B cell (primary cell): ENCODE data around the gene IGLL5. TPM values are rescaled to one million over a fixed set of nuclear protein-coding genes. Genes with fewer than 3 reads are reported as not detected.
A peak's percentile ranks its signal among the peaks of the same experiment; 100 is the strongest.

Experiments used
- ATAC-seq: fragments of 200-7000 bp; cut with Tn5 transposase; one replicate; pipeline ENCODE4 v1.10.0; 2021; ENCODE audit warnings: low read depth, mild to moderate bottlenecking, moderate number of reproducible peaks, moderate library complexity
- CTCF ChIA-PET: fragments of 350-600 bp; sonication (Branson Sonifier 250); formaldehyde crosslinking; loops from one replicate; lab custom pipeline; 2021; ENCODE audit warnings: antibody characterized with exemption, inconsistent platforms; lab: Charles Lee
- POLR2A ChIA-PET: fragments of 350-600 bp; sonication (Branson Sonifier 250); formaldehyde crosslinking; loops from one replicate; lab custom pipeline; 2021; ENCODE audit warnings: antibody characterized with exemption; lab: Charles Lee
- DNase-seq: peaks from one replicate; pipeline ENCODE4 v3.0.0; 2013
- H2AFZ ChIP-seq: 2 replicates; pipeline ENCODE4 v1.6.1; 2012; ENCODE audit warnings: mild to moderate bottlenecking, low read depth, low read length; ENCODE audit not compliant: insufficient read depth, poor library complexity, severe bottlenecking
- H3K27ac ChIP-seq, 2 donors: 1 replicate in 1 of 2; 2 replicates in 1 of 2; pipeline ENCODE4 v1.5.1; 2012 to 2013; ENCODE audit warnings: low read length in 2 of 2, mild to moderate bottlenecking in 2 of 2, moderate library complexity in 1 of 2
- H3K27me3 ChIP-seq, 4 experiments: fragments of 200-600 bp in 1 of 4; sonication (generic) in 1 of 4; replicated peaks in 1 of 4; 1 replicate in 2 of 4; 2 replicates in 2 of 4; pipeline versions ENCODE4 v1.6.1 to v1.7.0; 2013 to 2016; ENCODE audit warnings: low read length in 3 of 4, mild to moderate bottlenecking in 2 of 4, mixed read lengths in 1 of 4, moderate library complexity in 1 of 4; ENCODE audit not compliant: insufficient read depth in 4 of 4, control insufficient read depth in 3 of 4; ENCODE audit errors: control extremely low read depth in 1 of 4
- H3K36me3 ChIP-seq, 2 experiments: replicated peaks in 1 of 2; 1 replicate in 1 of 2; 2 replicates in 1 of 2; pipeline versions ENCODE4 v1.6.1 to v1.7.1; 2013; ENCODE audit warnings: low read length in 1 of 2; ENCODE audit not compliant: insufficient read depth in 2 of 2, control insufficient read depth in 1 of 2; ENCODE audit errors: control extremely low read depth in 1 of 2, extremely low read depth in 1 of 2
- H3K4me1 ChIP-seq, 2 donors: fragments of 200-600 bp in 1 of 2; sonication (generic) in 1 of 2; 1 replicate in 1 of 2; 2 replicates in 1 of 2; pipeline versions ENCODE4 v1.5.1 to v1.6.1; 2013 to 2017; ENCODE audit warnings: low read length in 2 of 2; ENCODE audit not compliant: control insufficient read depth in 2 of 2, insufficient read depth in 2 of 2
- H3K4me2 ChIP-seq: replicated peaks from 2 replicates; pipeline ENCODE3; 2012; ENCODE audit warnings: mild to moderate bottlenecking, low read depth, low read length; ENCODE audit not compliant: poor library complexity, severe bottlenecking
- H3K4me3 ChIP-seq, 5 experiments: fragments of 200-600 bp in 1 of 5; sonication (generic) in 1 of 5; 1 replicate in 3 of 5; 2 replicates in 2 of 5; pipeline versions ENCODE4 v1.5.1 to v1.7.0; 2011 to 2016; ENCODE audit warnings: low read length in 4 of 5, mild to moderate bottlenecking in 4 of 5, low read depth in 2 of 5, control low read depth in 1 of 5, moderate library complexity in 1 of 5; ENCODE audit not compliant: insufficient read depth in 1 of 5; ENCODE audit errors: control extremely low read depth in 1 of 5, extremely low read depth in 1 of 5
- H3K79me2 ChIP-seq: fragments of 200-600 bp; sonication (generic); one replicate; pipeline ENCODE4 v1.6.0; 2016; ENCODE audit warnings: low read length; ENCODE audit not compliant: control insufficient read depth, insufficient read depth
- H3K9ac ChIP-seq: fragments of 200-600 bp; sonication (generic); 2 replicates; pipeline ENCODE4 v1.6.1; 2017; ENCODE audit warnings: mild to moderate bottlenecking, low read length, moderate library complexity
- H3K9me3 ChIP-seq, 3 donors: one replicate each; pipeline versions ENCODE4 v1.6.1 to v1.7.1; 2013; ENCODE audit warnings: low read length in 2 of 3; ENCODE audit not compliant: control insufficient read depth in 2 of 3, insufficient read depth in 1 of 3; ENCODE audit errors: control extremely low read depth in 1 of 3
- H4K20me1 ChIP-seq: 2 replicates; pipeline ENCODE4 v1.6.0; 2012; ENCODE audit warnings: mild to moderate bottlenecking, low read length; ENCODE audit not compliant: insufficient read depth, control insufficient read depth, poor library complexity, severe bottlenecking
- H3K27ac Mint-ChIP-seq: one replicate; pipeline ENCODE4 v1.8.0; 2021; ENCODE audit warnings: mixed read lengths
- H3K27me3 Mint-ChIP-seq: one replicate; pipeline ENCODE4 v1.8.0; 2021; ENCODE audit warnings: mixed read lengths
- H3K4me1 Mint-ChIP-seq: one replicate; pipeline ENCODE4 v1.8.0; 2021; ENCODE audit warnings: mixed read lengths
- H3K4me3 Mint-ChIP-seq: one replicate; pipeline ENCODE4 v1.8.0; 2021; ENCODE audit warnings: mixed read lengths
- H3K9me3 Mint-ChIP-seq: one replicate; pipeline ENCODE4 v1.8.0; 2022; ENCODE audit warnings: mixed read lengths; ENCODE audit not compliant: insufficient read depth
- EZH2 ChIP-seq: IDR thresholded peaks from 2 replicates; pipeline ENCODE4 v1.6.1; 2012; ENCODE audit warnings: borderline replicate concordance, low read depth, mild to moderate bottlenecking, moderate library complexity, low read length; ENCODE audit not compliant: insufficient read depth, poor library complexity, severe bottlenecking
- WGBS: methylation state at CpG from one replicate; pipeline ENCODE4 v1.1.5; 2013; ENCODE audit warnings: missing lambda C conversion rate; ENCODE audit not compliant: insufficient coverage; 5-methylcytosine and 5-hydroxymethylcytosine counted together
- intact Hi-C: fragments of 100-400 bp; cut with micrococcal nuclease; formaldehyde crosslinking; loops from one replicate; pipeline ENCODE4 v1.10.0; 2022
- polyA plus RNA-seq: library from polyadenylated mRNA; depleted of rRNA; stranded (reverse); fragments of >200 nt; gene quantifications from 2 replicates; pipeline ENCODE4 v1.2.3, GENCODE V29; 2012
- total RNA-seq, 2 donors: library from RNA; stranded (reverse); fragments of 120-200 nt in 1 of 2; gene quantifications; 1 replicate in 1 of 2; 2 replicates in 1 of 2; pipeline versions ENCODE4 v1.2.3 to v1.2.4, GENCODE V29; 2013 to 2022
- TF ChIP-seq, protein P1 (sequence below): fragments of 200-600 bp; IDR thresholded peaks from one replicate; pipeline ENCODE4 v1.8.0; 2022; ENCODE audit warnings: antibody characterized with exemption, mild to moderate bottlenecking

The IGLL5 gene
- total and polyA plus RNA-seq, 2 donors (not counting 1 experiment from before 2014, with no cell fraction given) = 39.8 to 365 TPM

DNA sequence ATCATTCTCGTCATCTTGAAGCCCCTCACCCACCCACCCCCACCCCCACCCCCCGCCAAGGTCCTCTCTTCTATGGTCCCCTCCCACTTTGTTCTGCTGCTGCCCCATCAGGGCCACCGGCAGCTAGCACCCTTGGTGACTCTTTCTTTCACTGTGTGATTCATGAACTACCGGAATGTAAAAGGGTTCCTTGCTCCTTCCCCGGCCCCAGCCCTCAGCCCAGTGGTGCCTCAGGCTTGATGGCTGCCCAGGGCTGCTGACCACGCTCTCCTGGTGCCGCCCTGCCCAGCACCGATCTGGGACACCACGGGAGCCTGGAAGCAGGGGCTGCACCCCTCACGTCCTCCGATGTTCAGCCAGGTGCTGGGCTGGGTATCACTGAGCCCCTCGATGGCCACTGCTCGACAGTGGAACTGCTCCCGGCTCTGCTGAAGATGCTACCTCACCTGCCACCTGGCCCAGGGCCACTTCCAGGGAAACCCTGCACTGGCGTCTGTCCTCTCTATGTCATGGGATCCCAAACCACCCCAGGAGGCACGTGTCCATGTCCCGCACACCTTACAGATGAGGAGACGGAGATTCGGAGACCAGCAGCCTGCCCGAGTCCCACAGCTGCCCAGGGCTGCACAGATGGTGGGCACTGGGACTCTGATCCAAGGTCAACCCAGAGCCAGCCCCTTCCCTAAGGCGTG is 39.7 kb downstream of the IGLL5 start:
- no peaks in the 10 kb centered on the region for H3K27me3 Mint-ChIP-seq
- Histone ChIP-seq H3K4me2 (peak overlapping the region; percentile 80), H3K36me3 (no peaks in the 10 kb centered on the region), H4K20me1 (no peaks in the 10 kb centered on the region), H3K9ac (peak overlapping the region; percentile 55), H3K9me3 (peaks cover 0 to 5% (median 0%) of the 10 kb centered on the region in 3 donors), H3K27ac (peak overlapping the region; percentile 94 to 99), H3K79me2 (peaks cover 48% of the 10 kb centered on the region), H2AFZ (no peak overlapping the region), H3K4me3 (no peak overlapping the region), H3K27me3 (no peaks in the 10 kb centered on the region), H3K4me1 (peaks cover 94 to 99% of the 10 kb centered on the region in 2 donors)
- POLR2A ChIA-PET = interaction anchor here (3.5 kb wide), 1 partner anchor 25 kb away, joined by 23 read pairs; no protein-coding TSS in a partner anchor
- ATAC-seq (no peak), DNase-seq (no peak)
- CTCF ChIA-PET = interaction anchor here (1.7 kb wide), 1 partner anchor 43 kb away, joined by 8 read pairs; no protein-coding TSS in a partner anchor
- no peak for TF ChIP-seq EZH2
- TF ChIP-seq, protein P1, sequence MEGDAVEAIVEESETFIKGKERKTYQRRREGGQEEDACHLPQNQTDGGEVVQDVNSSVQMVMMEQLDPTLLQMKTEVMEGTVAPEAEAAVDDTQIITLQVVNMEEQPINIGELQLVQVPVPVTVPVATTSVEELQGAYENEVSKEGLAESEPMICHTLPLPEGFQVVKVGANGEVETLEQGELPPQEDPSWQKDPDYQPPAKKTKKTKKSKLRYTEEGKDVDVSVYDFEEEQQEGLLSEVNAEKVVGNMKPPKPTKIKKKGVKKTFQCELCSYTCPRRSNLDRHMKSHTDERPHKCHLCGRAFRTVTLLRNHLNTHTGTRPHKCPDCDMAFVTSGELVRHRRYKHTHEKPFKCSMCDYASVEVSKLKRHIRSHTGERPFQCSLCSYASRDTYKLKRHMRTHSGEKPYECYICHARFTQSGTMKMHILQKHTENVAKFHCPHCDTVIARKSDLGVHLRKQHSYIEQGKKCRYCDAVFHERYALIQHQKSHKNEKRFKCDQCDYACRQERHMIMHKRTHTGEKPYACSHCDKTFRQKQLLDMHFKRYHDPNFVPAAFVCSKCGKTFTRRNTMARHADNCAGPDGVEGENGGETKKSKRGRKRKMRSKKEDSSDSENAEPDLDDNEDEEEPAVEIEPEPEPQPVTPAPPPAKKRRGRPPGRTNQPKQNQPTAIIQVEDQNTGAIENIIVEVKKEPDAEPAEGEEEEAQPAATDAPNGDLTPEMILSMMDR = no peak
- peak overlapping the region; percentile 84 for H3K27ac Mint-ChIP-seq
- 98% methylated on average over 19 of the region's 21 CpGs for WGBS
- H3K4me1 Mint-ChIP-seq = peaks cover 98% of the 10 kb centered on the region
- H3K9me3 Mint-ChIP-seq = no peaks in the 10 kb centered on the region
- H3K4me3 Mint-ChIP-seq = peak overlapping the region; percentile 37
- intact Hi-C loops = no loop called here
